ENCODE measurements around the gene FXYD4.
"Not testable (repeated sequence)": the region's sequence is repeated elsewhere in the genome, so short reads cannot be mapped to it uniquely, and the experiment has no call there.

The FXYD4 gene

GRCh38 chr10:43371418-43371817, at the start of gene FXYD4:
FXYD4 (plus strand) TSS chr10:43371636; CDS start chr10:43373747, 2,111 bp downstream.
- no peak for DNase-seq

- no peak for DNase-seq
Measured at GRCh38 chr10:43322331-43322730, 49.1 kb upstream of the FXYD4 start.

- peak; percentile 76 for DNase-seq
Measured at GRCh38 chr10:43322769-43323168, 48.7 kb upstream of the FXYD4 start.

- no peak for DNase-seq
Measured at GRCh38 chr10:43323245-43323644, 48.2 kb upstream of the FXYD4 start.

- no peak for DNase-seq
Measured at GRCh38 chr10:43324876-43325275, 46.6 kb upstream of the FXYD4 start.

GRCh38 chr10:43327171-43327570, 44.3 kb upstream of the FXYD4 start:
- DNase-seq = no peak

- no peak for DNase-seq
Measured at GRCh38 chr10:43327986-43328385, 43.5 kb upstream of the FXYD4 start.

- not testable (repeated sequence) for DNase-seq
Measured at GRCh38 chr10:43328810-43329209, 42.6 kb upstream of the FXYD4 start.

GRCh38 chr10:43329246-43329885, 42.1 kb upstream of the FXYD4 start:
- not testable (repeated sequence) for DNase-seq

GRCh38 chr10:43330049-43330823, 41.2 kb upstream of the FXYD4 start:
- not testable (repeated sequence) for DNase-seq

GRCh38 chr10:43330824-43331127, 40.7 kb upstream of the FXYD4 start:
- DNase-seq = not testable (repeated sequence)

GRCh38 chr10:43333653-43334052, 37.8 kb upstream of the FXYD4 start:
- DNase-seq = no peak

- no peak for DNase-seq
Measured at GRCh38 chr10:43336061-43336460, 35.4 kb upstream of the FXYD4 start.

GRCh38 chr10:43336641-43337318, 34.7 kb upstream of the FXYD4 start:
- DNase-seq = no peak

- DNase-seq = not testable (repeated sequence)
Measured at GRCh38 chr10:43337536-43337935, 33.9 kb upstream of the FXYD4 start.

- no peak for DNase-seq
Measured at GRCh38 chr10:43338117-43338516, 33.3 kb upstream of the FXYD4 start.

GRCh38 chr10:43339136-43339535, 32.3 kb upstream of the FXYD4 start:
- DNase-seq = no peak

- no peak for DNase-seq
Measured at GRCh38 chr10:43340101-43340500, 31.3 kb upstream of the FXYD4 start.

- DNase-seq = no peak
Measured at GRCh38 chr10:43340619-43341018, 30.8 kb upstream of the FXYD4 start.

- DNase-seq = no peak
Measured at GRCh38 chr10:43341450-43341849, 30.0 kb upstream of the FXYD4 start.

- no peak for DNase-seq
Measured at GRCh38 chr10:43342279-43343125, 28.9 kb upstream of the FXYD4 start.

- DNase-seq = no peak
Measured at GRCh38 chr10:43343126-43343525, 28.3 kb upstream of the FXYD4 start.

GRCh38 chr10:43344051-43344450, 27.4 kb upstream of the FXYD4 start:
- DNase-seq = no peak

Data from NCI-H774 (cell line).